GM12878 (cell line): ENCODE data around the gene VANGL2. TPM values are rescaled to one million over a fixed set of nuclear protein-coding genes. Genes with fewer than 3 reads are reported as not detected.
A peak's percentile ranks its signal among the peaks of the same experiment; 100 is the strongest.

ENCODE experiments used
- ATAC-seq: fragments of 200-7000 bp; cut with Tn5 transposase; 3 replicates; pipeline ENCODE4 v1.9.1; 2020; ENCODE audit warnings: mild to moderate bottlenecking, moderate library complexity
- BruUV-seq: library from RNA; stranded (reverse); fragments of 400-500 nt; replicated peaks from 2 replicates; lab custom pipeline; 2021; lab: Mats Ljungman, UMichigan
- CTCF ChIA-PET: fragments of 300-600 bp; sonication (Branson Sonifier 250); formaldehyde crosslinking; extraction: SDS; loops from one replicate; lab custom pipeline; 2021; ENCODE audit warnings: inconsistent platforms; lab: Yijun Ruan, JAX
- POLR2A ChIA-PET: fragments of 350-600 bp; formaldehyde crosslinking; extraction: SDS; loops from one replicate; lab custom pipeline; 2021; ENCODE audit warnings: inconsistent platforms; lab: Charles Lee
- RAD21 ChIA-PET: fragments of 300-600 bp; sonication (Branson Sonifier 250); formaldehyde crosslinking; loops from one replicate; lab custom pipeline; 2023; ENCODE audit warnings: antibody characterized with exemption; ENCODE audit not compliant: unreplicated experiment; lab: Charles Lee
- SMC1A ChIA-PET: fragments of 300-600 bp; sonication (Branson Sonifier 250); formaldehyde crosslinking; loops from one replicate; lab custom pipeline; 2023; ENCODE audit not compliant: unreplicated experiment, uncharacterized antibody; lab: Charles Lee
- DNase-seq: peaks from one replicate; pipeline ENCODE4 v3.0.0-alpha.2; 2011; ENCODE audit warnings: low read depth, low spot score
- FAIRE-seq: peaks from 3 replicates; lab custom pipeline; 2011; peaks lifted over from hg19 to GRCh38; lab: Jason Lieb, UNC
- H2AFZ ChIP-seq: 2 replicates; pipeline ENCODE4 v1.6.0; 2011; ENCODE audit warnings: low read depth, low read length, control low read depth; ENCODE audit not compliant: control insufficient read depth
- H3K27ac ChIP-seq: 2 replicates; pipeline ENCODE4 v1.5.1; 2011; ENCODE audit warnings: control low read depth; ENCODE audit not compliant: control insufficient read depth, insufficient read depth
- H3K27me3 ChIP-seq, 2 experiments: replicated peaks in 1 of 2; 2 replicates each; pipeline versions ENCODE4 v1.6.0 to v1.6.1; 2011; ENCODE audit warnings: low read length in 1 of 2; ENCODE audit not compliant: control insufficient read depth in 2 of 2, insufficient read depth in 2 of 2
- H3K36me3 ChIP-seq, 2 experiments: 2 replicates each; pipeline ENCODE4 v1.5.1; 2011; ENCODE audit warnings: low read length in 1 of 2; ENCODE audit not compliant: control insufficient read depth in 2 of 2, insufficient read depth in 2 of 2
- H3K4me1 ChIP-seq: 2 replicates; pipeline ENCODE4 v1.6.1; 2011; ENCODE audit warnings: mild to moderate bottlenecking, low read length, moderate library complexity, mixed read lengths; ENCODE audit not compliant: control insufficient read depth, insufficient read depth
- H3K4me2 ChIP-seq: 2 replicates; pipeline ENCODE4 v1.6.0; 2011; ENCODE audit warnings: control low read depth; ENCODE audit not compliant: control insufficient read depth, insufficient read depth
- H3K4me3 ChIP-seq: fragments of 200-600 bp; sonication (generic); 2 replicates; pipeline ENCODE4 v1.5.1; 2016
- H3K79me2 ChIP-seq: 2 replicates; pipeline ENCODE4 v1.6.0; 2011; ENCODE audit warnings: low read length; ENCODE audit not compliant: control insufficient read depth, insufficient read depth
- H3K9ac ChIP-seq: 2 replicates; pipeline ENCODE4 v1.8.0; 2011; ENCODE audit warnings: low read length, control low read depth, mixed read lengths; ENCODE audit not compliant: control insufficient read depth, insufficient read depth
- H3K9me3 ChIP-seq: replicated peaks from 3 replicates; pipeline ENCODE4 v1.5.1; 2011; ENCODE audit warnings: mild to moderate bottlenecking, low read length; ENCODE audit not compliant: control insufficient read depth, insufficient read depth
- H4K20me1 ChIP-seq: 2 replicates; pipeline ENCODE4 v1.6.0; 2011; ENCODE audit not compliant: control insufficient read depth, insufficient read depth
- ATF7 ChIP-seq: fragments of 450-650 bp; IDR thresholded peaks from 2 replicates; pipeline ENCODE4 v1.6.1; 2016; ENCODE audit warnings: low read depth, mild to moderate bottlenecking
- BACH1 ChIP-seq: fragments of 450-650 bp; IDR thresholded peaks from 2 replicates; pipeline ENCODE4 v1.6.1; 2017; ENCODE audit warnings: mild to moderate bottlenecking, borderline replicate concordance
- CHD1 ChIP-seq: IDR thresholded peaks from 2 replicates; pipeline ENCODE4 v1.6.1; 2012; ENCODE audit warnings: low read depth, low read length, improper control_type of control experiment
- GABPA ChIP-seq: IDR thresholded peaks from 2 replicates; pipeline ENCODE4 v1.6.1; 2014; ENCODE audit warnings: antibody characterized with exemption, low read depth, mild to moderate bottlenecking, inconsistent platforms
- HDGF ChIP-seq: fragments of 450-650 bp; IDR thresholded peaks from 2 replicates; pipeline ENCODE4 v1.6.1; 2016; ENCODE audit warnings: antibody characterized with exemption
- KDM1A ChIP-seq: fragments of 200-600 bp; sonication (generic); IDR thresholded peaks from 2 replicates; pipeline ENCODE4 v1.6.1; 2016; ENCODE audit warnings: borderline replicate concordance
- KLF5 ChIP-seq: fragments of 450-650 bp; IDR thresholded peaks from 2 replicates; pipeline ENCODE4 v1.6.1; 2014; ENCODE audit warnings: mild to moderate bottlenecking; ENCODE audit not compliant: partially characterized antibody
- LARP7 ChIP-seq: fragments of 450-650 bp; IDR thresholded peaks from 2 replicates; pipeline ENCODE4 v1.6.1; 2017; ENCODE audit warnings: mild to moderate bottlenecking
- NBN ChIP-seq: fragments of 450-650 bp; IDR thresholded peaks from 2 replicates; pipeline ENCODE4 v1.6.1; 2016
- POLR2A ChIP-seq: IDR thresholded peaks from 2 replicates; pipeline ENCODE4 v1.6.1; 2011; ENCODE audit warnings: low read depth, mild to moderate bottlenecking, low read length
- SPI1 ChIP-seq: IDR thresholded peaks from 2 replicates; pipeline ENCODE4 v1.6.1; 2011; ENCODE audit warnings: low read depth, mild to moderate bottlenecking, low read length, moderate library complexity, borderline replicate concordance; ENCODE audit not compliant: insufficient read depth
- SUPT20H ChIP-seq: IDR thresholded peaks from 2 replicates; pipeline ENCODE4 v1.6.1; 2011; ENCODE audit warnings: low read depth, mild to moderate bottlenecking, low read length, moderate library complexity, borderline replicate concordance; ENCODE audit not compliant: control insufficient read depth
- ZNF24 ChIP-seq: fragments of 450-650 bp; IDR thresholded peaks from 2 replicates; pipeline ENCODE4 v1.6.1; 2017; ENCODE audit warnings: antibody characterized with exemption, mild to moderate bottlenecking
- ZNF384 ChIP-seq: IDR thresholded peaks from 2 replicates; pipeline ENCODE4 v1.6.1; 2012; ENCODE audit warnings: low read depth, mild to moderate bottlenecking, low read length, improper control_type of control experiment, borderline replicate concordance
- WGBS: methylation state at CpG from one replicate; pipeline ENCODE4 v1.1.6; 2016; ENCODE audit warnings: low lambda C conversion rate; ENCODE audit not compliant: insufficient replicate concordance, insufficient coverage; ENCODE audit errors: missing lambda C conversion rate; 5-methylcytosine and 5-hydroxymethylcytosine counted together
- in situ Hi-C: fragments of 300-500 bp; cut with MboI; formaldehyde crosslinking; loops from 9 replicates; pipeline ENCODE4 v1.14.3; 2018; ENCODE audit warnings: mixed read lengths
- intact Hi-C: fragments of 100-400 bp; cut with micrococcal nuclease; formaldehyde crosslinking; loops from one replicate; pipeline ENCODE4 v1.14.2; 2022; ENCODE audit not compliant: unreplicated experiment
- polyA plus RNA-seq, 11 experiments: library from polyadenylated mRNA; depleted of rRNA in 4 of 11; unstranded in 6 of 11; stranded (reverse) in 5 of 11; fragments of >200 nt; fragmentation: Nextera tagmentation in 4 of 11; fragmentation: Illumina TruSeq in 1 of 11; extraction: Ambion mirVana in 4 of 11; extraction: Trizol in 1 of 11; gene quantifications; 1 replicate in 1 of 11; 2 replicates in 10 of 11; pipeline versions ENCODE4 v1.2.1 to v1.2.3, GENCODE V29; 2011 to 2016; ENCODE audit warnings: inconsistent platforms in 2 of 11, missing spikeins in 2 of 11, low read depth in 1 of 11
- total RNA-seq, 4 experiments: library from RNA; depleted of rRNA in 3 of 4; stranded (reverse); fragments of >200 nt in 3 of 4; fragmentation: Illumina TruSeq in 1 of 4; extraction: Trizol in 1 of 4; gene quantifications; 2 replicates each; pipeline versions ENCODE4 v1.2.1 to v1.2.3, GENCODE V29; 2013 to 2021
- TF ChIP-seq, protein P1 (sequence below): IDR thresholded peaks from 2 replicates; pipeline ENCODE4 v1.6.1; 2011; ENCODE audit warnings: mild to moderate bottlenecking, low read depth, low read length, moderate library complexity; ENCODE audit not compliant: insufficient replicate concordance
- TF ChIP-seq, protein P2 (sequence below): fragments of 450-650 bp; formaldehyde crosslinking; IDR thresholded peaks from 2 replicates; pipeline ENCODE4 v1.4.0; 2022; ENCODE audit warnings: mild to moderate bottlenecking, moderate library complexity
- TF ChIP-seq, protein P3 (sequence below): fragments of 450-650 bp; IDR thresholded peaks from 2 replicates; pipeline ENCODE4 v1.6.1; 2014; ENCODE audit warnings: mild to moderate bottlenecking

VANGL2 gene
- total and polyA plus RNA-seq, 10 of the 15 experiments (the other 5 are each of a cell fraction or from before 2014, with no cell fraction given), result 0.10 to 5.0 (median 0.27) TPM

DNA sequence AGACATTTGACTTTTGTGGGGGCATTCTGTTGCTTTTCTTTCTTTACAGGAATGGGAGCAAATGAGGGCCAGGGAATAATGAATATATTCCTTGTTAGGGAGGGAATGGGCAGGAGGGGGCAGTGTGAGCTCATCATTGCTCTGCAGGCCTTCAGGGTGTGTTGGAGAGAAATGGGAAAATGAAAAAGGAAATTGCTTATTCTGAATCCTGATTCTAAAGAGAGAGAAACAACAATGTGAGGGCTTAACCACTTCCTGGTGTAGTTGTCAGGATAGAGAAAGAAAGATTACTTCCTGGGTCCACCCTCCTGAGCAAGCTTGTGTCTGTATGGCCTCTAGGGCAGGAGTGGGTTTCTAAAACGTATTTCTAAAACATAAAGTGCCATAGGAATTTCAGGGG, 28.3 kb downstream of the VANGL2 start (continued):
- TF ChIP-seq, protein P1, sequence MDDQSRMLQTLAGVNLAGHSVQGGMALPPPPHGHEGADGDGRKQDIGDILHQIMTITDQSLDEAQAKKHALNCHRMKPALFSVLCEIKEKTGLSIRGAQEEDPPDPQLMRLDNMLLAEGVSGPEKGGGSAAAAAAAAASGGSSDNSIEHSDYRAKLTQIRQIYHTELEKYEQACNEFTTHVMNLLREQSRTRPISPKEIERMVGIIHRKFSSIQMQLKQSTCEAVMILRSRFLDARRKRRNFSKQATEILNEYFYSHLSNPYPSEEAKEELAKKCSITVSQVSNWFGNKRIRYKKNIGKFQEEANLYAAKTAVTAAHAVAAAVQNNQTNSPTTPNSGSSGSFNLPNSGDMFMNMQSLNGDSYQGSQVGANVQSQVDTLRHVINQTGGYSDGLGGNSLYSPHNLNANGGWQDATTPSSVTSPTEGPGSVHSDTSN, result peak; percentile 59
- TF ChIP-seq SPI1 (0 out of 2 replicates have a peak, but pooled peaks have one; percentile 10), NBN (peak; percentile 32; the same call in 1 of the 2 replicates), POLR2A (no peak)

DNA sequence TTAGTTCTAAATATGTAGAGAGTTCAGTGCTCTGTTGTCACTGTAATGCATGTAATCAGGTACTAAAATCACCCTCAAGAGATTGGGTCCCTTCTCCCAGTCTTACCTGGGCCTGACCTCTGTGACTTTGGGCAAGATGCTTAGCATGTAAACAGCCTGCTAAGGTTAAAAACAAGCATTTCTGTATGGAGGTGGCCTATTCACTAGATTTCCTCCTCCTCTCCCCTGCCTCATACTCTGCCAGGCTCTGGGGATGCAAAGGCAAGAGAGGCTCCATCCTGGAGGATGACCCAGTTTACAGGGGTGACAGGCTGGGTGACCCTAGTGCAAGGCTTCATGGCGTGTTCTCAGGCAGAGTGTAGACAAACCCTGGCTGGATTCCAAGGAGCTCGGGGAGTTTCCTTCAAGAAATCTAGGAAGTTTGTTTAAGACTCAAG, 28.8 kb downstream of the VANGL2 start:
- RAD21 ChIA-PET, result interaction anchor here (0.6 to 6.1 kb wide), 26 partner anchors 9 to 348 kb away, joined by 3 to 156 read pairs (median 6); partner anchors contain the start of genes CD84 and SLAMF6
- Histone ChIP-seq H3K4me3 (no peak overlapping the region), H3K79me2 (no peaks in the 10 kb centered on the region), H2AFZ (peak overlapping the region; percentile 39), H3K27ac (peak overlapping the region; percentile 100), H3K27me3 (no peaks in the 10 kb centered on the region), H4K20me1 (no peaks in the 10 kb centered on the region), H3K36me3 (no peaks in the 10 kb centered on the region), H3K4me1 (peaks cover 52% of the 10 kb centered on the region), H3K4me2 (peak overlapping the region; percentile 64), H3K9me3 (peaks cover 7% of the 10 kb centered on the region; the same call in 1 of the 3 replicates), H3K9ac (peak overlapping the region; percentile 85)
- intact Hi-C loops (loop anchor here (1.0 to 2.0 kb wide), 3 partner anchors 25 to 119 kb away; no protein-coding TSS in a partner anchor), in situ Hi-C loops (loop anchor here (5.0 kb wide), 1 partner anchor 178 kb away; no protein-coding TSS in a partner anchor)
- peak; percentile 13 for FAIRE-seq
- peak; percentile 51 for DNase-seq
- ATAC-seq, result peak; percentile 42
- SMC1A ChIA-PET, result interaction anchor here (0.8 to 6.1 kb wide), 25 partner anchors 10 to 278 kb away, joined by 3 to 172 read pairs (median 9); partner anchors contain the start of genes CD84, SLAMF1 and SLAMF6
- no TSS peak for BruUV-seq
- CTCF ChIA-PET, result interaction anchor here (0.8 to 6.1 kb wide), 34 partner anchors 13 to 525 kb away, joined by 3 to 204 read pairs (median 4); partner anchors contain the start of genes ITLN2 and SLAMF6
- 3% methylated on average over 2 of the region's 2 CpGs for WGBS
- POLR2A ChIA-PET, result interaction anchor here (0.8 to 5.3 kb wide), 12 partner anchors 24 to 284 kb away, joined by 3 to 61 read pairs (median 12); partner anchors contain the start of genes CD84 and SLAMF6
- no peak for TF ChIP-seq CHD1
- TF ChIP-seq, protein P2, sequence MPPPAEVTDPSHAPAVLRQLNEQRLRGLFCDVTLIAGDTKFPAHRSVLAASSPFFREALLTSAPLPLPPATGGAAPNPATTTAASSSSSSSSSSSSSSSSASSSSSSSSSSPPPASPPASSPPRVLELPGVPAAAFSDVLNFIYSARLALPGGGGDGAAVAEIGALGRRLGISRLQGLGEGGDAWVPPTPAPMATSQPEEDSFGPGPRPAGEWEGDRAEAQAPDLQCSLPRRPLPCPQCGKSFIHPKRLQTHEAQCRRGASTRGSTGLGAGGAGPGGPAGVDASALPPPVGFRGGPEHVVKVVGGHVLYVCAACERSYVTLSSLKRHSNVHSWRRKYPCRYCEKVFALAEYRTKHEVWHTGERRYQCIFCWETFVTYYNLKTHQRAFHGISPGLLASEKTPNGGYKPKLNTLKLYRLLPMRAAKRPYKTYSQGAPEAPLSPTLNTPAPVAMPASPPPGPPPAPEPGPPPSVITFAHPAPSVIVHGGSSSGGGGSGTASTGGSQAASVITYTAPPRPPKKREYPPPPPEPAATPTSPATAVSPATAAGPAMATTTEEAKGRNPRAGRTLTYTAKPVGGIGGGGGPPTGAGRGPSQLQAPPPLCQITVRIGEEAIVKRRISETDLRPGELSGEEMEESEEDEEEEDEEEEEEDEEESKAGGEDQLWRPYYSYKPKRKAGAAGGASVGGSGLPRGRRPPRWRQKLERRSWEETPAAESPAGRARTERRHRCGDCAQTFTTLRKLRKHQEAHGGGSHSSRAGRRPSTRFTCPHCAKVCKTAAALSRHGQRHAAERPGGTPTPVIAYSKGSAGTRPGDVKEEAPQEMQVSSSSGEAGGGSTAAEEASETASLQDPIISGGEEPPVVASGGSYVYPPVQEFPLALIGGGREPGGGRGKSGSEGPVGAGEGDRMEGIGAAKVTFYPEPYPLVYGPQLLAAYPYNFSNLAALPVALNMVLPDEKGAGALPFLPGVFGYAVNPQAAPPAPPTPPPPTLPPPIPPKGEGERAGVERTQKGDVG (CRISPR knock-in tag), result peak; percentile 83
- TF ChIP-seq ZNF384, result no peak
- TF ChIP-seq GABPA, result no peak
- no peak for TF ChIP-seq KDM1A
- no peak for TF ChIP-seq HDGF
- no peak for TF ChIP-seq NBN
- no peak for TF ChIP-seq LARP7
- TF ChIP-seq ATF7, result no peak
- TF ChIP-seq KLF5, result peak; percentile 17
- TF ChIP-seq ZNF24, result no peak
- TF ChIP-seq, protein P3, sequence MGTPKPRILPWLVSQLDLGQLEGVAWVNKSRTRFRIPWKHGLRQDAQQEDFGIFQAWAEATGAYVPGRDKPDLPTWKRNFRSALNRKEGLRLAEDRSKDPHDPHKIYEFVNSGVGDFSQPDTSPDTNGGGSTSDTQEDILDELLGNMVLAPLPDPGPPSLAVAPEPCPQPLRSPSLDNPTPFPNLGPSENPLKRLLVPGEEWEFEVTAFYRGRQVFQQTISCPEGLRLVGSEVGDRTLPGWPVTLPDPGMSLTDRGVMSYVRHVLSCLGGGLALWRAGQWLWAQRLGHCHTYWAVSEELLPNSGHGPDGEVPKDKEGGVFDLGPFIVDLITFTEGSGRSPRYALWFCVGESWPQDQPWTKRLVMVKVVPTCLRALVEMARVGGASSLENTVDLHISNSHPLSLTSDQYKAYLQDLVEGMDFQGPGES, result no peak
- no peak for TF ChIP-seq BACH1
- TF ChIP-seq SUPT20H, result no peak
